Spleen (tissue), 7 donors: ENCODE results near the gene TMIE.

Source experiments
- POLR2A ChIP-seq, 3 donors: fragments of 450-650 bp; IDR thresholded peaks; one replicate each; pipeline ENCODE4 v1.5.1; 2017; ENCODE audit warnings: antibody characterized with exemption in 3 of 3, mild to moderate bottlenecking in 1 of 3
- TF ChIP-seq, protein P1 (sequence below), 11 experiments: fragments of 200-600 bp in 7 of 11; fragments of 450-650 bp in 4 of 11; sonication (generic) in 4 of 11; IDR thresholded peaks in 8 of 11; conservative IDR thresholded peaks in 3 of 11; 1 replicate in 7 of 11; 2 replicates in 4 of 11; pipeline versions ENCODE4 v1.4.0 to v1.8.0; 2016 to 2021; ENCODE audit warnings: antibody characterized with exemption in 11 of 11, inconsistent platforms in 4 of 11, mild to moderate bottlenecking in 1 of 11
- donor health status: DM: no; HTN: no; CAD: no; lungs with moderate emphysema.
- donor health status: DM: no; HTN: no; CAD: no.
- donor health status: DM: no; HTN: no; CAD: no.

- TF ChIP-seq, protein P1, sequence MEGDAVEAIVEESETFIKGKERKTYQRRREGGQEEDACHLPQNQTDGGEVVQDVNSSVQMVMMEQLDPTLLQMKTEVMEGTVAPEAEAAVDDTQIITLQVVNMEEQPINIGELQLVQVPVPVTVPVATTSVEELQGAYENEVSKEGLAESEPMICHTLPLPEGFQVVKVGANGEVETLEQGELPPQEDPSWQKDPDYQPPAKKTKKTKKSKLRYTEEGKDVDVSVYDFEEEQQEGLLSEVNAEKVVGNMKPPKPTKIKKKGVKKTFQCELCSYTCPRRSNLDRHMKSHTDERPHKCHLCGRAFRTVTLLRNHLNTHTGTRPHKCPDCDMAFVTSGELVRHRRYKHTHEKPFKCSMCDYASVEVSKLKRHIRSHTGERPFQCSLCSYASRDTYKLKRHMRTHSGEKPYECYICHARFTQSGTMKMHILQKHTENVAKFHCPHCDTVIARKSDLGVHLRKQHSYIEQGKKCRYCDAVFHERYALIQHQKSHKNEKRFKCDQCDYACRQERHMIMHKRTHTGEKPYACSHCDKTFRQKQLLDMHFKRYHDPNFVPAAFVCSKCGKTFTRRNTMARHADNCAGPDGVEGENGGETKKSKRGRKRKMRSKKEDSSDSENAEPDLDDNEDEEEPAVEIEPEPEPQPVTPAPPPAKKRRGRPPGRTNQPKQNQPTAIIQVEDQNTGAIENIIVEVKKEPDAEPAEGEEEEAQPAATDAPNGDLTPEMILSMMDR (IDR thresholded peaks at IDR 0.05 in 8 of 11, conservative IDR thresholded peaks at IDR 0.05 in 3 of 11), result no peak
- TF ChIP-seq POLR2A (IDR thresholded peaks at IDR 0.05), result no peak
These were observed 8.5 kb downstream of the TMIE start for GRCh38 chr3:46709721-46710120.
